Eye (tissue), 1 donor: ENCODE data around the gene BAHCC1.
"Not testable (repeated sequence)": the region's sequence is repeated elsewhere in the genome, so short reads cannot be mapped to it uniquely, and the experiment has no call there.

Source experiments
- DNase-seq: peaks from one replicate; pipeline ENCODE4 v3.0.0-alpha.2; 2015

BAHCC1 gene

GRCh38 chr17:81394921-81395599 is at the start of gene BAHCC1:
Gene BAHCC1, plus strand, starts transcription at chr17:81395457. Its CDS starts 4,283 bp downstream, at chr17:81399740.
- DNase-seq, result peak; percentile 100

- DNase-seq, result peak; percentile 99
Observed at GRCh38 chr17:81346090-81346907, 49.0 kb upstream of the BAHCC1 start.

- no peak for DNase-seq
Observed at GRCh38 chr17:81346908-81347349, 48.3 kb upstream of the BAHCC1 start.

GRCh38 chr17:81347437-81347836 is 47.8 kb upstream of the BAHCC1 start:
- DNase-seq, result no peak

- no peak for DNase-seq
Observed at GRCh38 chr17:81348097-81349055, 46.9 kb upstream of the BAHCC1 start.

GRCh38 chr17:81349397-81350319 is 45.6 kb upstream of the BAHCC1 start:
- DNase-seq, result peak; percentile 83

- DNase-seq, result no peak
Observed at GRCh38 chr17:81350320-81350890, 44.9 kb upstream of the BAHCC1 start.

- not testable (repeated sequence) for DNase-seq
Observed at GRCh38 chr17:81351329-81352052, 43.8 kb upstream of the BAHCC1 start.

- not testable (repeated sequence) for DNase-seq
Observed at GRCh38 chr17:81352056-81352455, 43.2 kb upstream of the BAHCC1 start.

- DNase-seq, result no peak
Observed at GRCh38 chr17:81354252-81354953, 40.9 kb upstream of the BAHCC1 start.

- DNase-seq, result no peak
Observed at GRCh38 chr17:81354954-81355347, 40.3 kb upstream of the BAHCC1 start.

- DNase-seq, result no peak
Observed at GRCh38 chr17:81359218-81359617, 36.0 kb upstream of the BAHCC1 start.

GRCh38 chr17:81362001-81362400 is 33.3 kb upstream of the BAHCC1 start:
- DNase-seq, result not testable (repeated sequence)

- no peak for DNase-seq
Observed at GRCh38 chr17:81364278-81365147, 30.7 kb upstream of the BAHCC1 start.

- DNase-seq, result peak; percentile 88
Observed at GRCh38 chr17:81365148-81365600, 30.1 kb upstream of the BAHCC1 start.

- peak; percentile 75 for DNase-seq
Observed at GRCh38 chr17:81365601-81366585, 29.4 kb upstream of the BAHCC1 start.

- DNase-seq, result no peak
Observed at GRCh38 chr17:81366648-81367047, 28.6 kb upstream of the BAHCC1 start.

GRCh38 chr17:81367171-81367570 is 28.1 kb upstream of the BAHCC1 start:
- DNase-seq, result no peak
